ENCODE results near the gene NAXD. TPM values are rescaled to one million over a fixed set of nuclear protein-coding genes. Genes with fewer than 3 reads are reported as not detected.
"Not testable (repeated sequence)": the region's sequence is repeated elsewhere in the genome, so short reads cannot be mapped to it uniquely, and the experiment has no call there.

The NAXD gene
- total RNA-seq (2014; rRNA removed; shearing (Covaris generic)), result 12.0 and 14.0 TPM in 2 replicates

DNA sequence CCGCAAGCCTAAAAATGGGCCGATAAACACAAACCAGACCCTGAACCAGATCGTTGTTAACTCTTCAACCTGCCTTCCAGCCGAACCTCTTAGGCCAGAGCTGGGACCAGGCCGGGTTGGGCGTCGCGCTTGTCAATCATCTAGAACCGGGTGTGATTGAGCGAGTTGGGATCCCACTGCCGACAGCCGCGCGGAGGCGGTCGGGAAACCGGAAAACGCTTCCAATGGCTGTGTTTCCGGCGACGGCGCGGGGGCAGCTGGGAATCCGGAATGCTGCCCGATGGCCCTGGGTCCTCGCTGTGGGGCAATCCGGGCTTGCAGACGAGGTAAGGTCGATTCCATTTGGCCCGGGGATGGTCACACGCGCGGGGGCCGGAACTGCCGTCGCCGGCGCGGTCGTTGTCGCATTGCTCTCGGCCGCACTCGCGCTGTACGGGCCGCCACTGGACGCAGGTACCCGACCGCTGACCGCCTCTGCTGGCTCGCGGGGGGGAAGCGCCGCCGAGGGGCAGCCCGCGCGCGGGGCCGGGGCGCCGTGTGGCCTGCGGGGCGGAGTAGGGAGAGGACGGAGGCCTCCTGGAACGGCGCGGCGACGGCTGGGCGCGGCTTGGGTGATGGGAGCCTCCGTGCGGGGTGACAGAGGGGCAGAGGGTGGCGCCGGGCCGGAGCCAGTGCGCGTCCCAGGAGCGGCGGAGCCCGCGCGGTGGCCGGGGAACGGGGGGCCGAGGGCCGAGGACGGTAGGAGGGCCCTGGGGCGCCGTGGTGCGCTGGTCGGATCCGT is at the start of gene NAXD:
NAXD (plus strand) TSS at position 224 of the 781 bp plus-strand sequence; CDS start at position 281, 57 bp downstream.
- peak; percentile 95 for DNase-seq (ENCODE audit: low read depth)

DNA sequence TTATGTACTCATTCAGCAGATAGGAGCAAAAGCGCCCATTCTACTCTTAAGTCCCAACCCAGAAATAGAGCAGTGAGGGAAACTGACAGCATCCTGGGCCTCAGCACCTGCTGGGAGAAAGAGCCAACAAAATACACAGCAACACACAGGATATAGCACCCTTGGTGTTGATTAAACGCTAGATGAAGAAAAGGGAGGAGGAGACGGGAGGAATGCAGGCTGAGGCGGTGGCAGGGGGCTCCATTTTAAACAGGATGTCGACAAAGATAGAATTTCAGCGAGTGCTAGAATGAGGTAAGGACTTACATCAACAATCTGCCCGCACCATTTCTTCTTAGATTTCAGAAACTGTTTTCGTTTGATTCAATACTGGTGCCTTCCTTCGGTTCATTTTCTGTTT is 49.2 kb upstream of the NAXD start:
- DNase-seq (ENCODE audit: low read depth), result no peak

DNA sequence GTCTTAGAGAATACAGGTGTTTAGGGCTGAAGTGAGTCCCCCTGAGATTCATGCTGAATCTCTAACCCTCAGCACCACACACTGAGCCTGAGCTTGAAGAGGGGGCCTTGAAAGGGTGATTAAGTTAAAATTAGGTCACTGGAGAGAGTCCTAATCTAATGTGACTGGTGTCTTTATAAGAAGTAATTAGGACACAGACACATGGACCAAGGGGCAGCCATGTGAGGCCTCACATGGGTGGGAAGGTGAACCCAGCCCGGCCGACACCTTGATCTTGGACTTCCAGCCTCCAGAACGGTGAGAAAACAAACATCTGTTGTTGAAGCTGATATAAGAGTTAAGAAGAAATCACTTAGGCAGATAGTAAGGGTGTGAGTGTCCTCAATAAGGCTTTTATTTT is 46.7 kb upstream of the NAXD start:
- no peak for DNase-seq (ENCODE audit: low read depth)

DNA sequence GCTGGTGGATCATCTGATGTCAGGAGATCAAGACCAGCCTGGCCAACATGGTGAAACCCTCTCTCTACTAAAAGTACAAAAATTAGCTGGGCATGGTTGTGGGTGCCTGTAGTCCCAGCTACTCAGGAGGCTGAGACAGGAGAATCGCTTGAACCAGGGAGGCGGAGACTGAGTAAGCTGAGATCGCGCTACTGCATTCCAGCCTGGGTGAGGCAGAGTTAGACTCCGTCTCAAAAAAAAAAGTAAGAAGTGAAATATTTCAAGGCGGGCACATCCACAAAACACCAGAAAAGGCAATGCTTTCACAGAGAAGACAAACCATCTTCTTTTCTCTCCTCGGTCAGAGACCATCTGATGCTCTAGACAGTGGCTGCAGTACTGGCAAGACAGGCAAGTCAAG is 45.4 kb upstream of the NAXD start:
- not testable (repeated sequence) for DNase-seq (ENCODE audit: low read depth)

DNA sequence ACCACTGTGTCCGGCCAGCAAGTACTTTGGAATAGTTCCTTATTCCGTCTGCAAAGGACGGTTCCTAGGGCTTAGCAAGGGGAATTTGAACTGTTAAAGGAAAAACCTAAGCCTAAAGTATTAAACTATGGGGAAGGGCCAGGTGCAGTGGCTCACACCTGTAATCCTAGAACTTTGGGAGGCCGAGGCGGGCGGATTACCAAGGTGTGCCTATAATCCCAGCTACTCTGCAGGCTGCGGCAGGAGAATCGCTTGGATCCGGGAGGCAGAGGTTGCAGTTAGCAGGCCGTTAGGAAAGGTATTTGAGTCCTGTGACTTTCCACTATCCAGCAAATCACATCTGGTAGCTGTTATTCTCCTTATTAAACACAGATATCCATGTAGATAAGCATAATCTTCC is 44.5 kb upstream of the NAXD start:
- DNase-seq (ENCODE audit: low read depth), result no peak

DNA sequence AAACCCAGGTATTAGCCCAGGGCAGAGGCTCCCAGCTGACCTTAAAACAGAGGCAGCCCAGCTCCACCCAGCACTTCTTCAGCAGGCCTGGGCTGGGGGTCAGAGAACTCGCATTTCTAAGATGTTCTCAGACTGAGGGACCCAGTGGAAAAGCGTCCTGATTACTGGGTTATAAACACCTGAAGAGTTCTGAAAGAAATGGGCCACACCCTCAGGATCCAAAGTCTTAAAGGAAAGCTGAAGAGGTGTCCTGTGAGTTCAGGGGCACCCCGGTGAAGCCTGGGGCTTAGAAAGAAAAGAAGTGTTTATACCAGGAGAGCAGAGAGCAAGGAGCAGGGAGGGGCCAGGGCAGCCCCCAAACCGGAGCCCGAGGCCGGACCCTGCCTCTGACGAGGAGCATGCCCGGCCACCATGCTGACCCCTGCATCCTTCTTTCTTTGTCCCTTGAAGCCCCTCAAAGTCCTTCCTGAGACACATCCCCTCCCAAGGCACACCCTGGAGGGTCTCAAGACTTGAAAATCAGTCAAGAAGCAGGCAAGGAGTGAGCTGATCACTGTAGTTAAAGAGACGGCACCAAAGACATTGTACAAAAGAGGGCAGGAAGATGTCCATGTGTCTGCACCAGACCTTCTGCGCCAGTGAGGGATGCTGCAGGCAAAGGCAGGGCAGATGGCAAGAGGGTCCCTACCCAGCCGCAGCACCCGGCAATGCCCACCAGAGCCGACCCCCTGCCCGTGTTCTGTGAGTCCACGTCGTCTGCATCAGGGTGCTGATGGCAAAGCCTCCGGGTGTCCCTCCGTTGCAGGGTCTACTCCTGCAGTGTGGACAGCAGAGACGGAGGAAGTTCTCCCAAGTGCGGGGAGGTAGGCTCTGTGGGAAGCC is 43.2 kb upstream of the NAXD start:
- no peak for DNase-seq (ENCODE audit: low read depth)

DNA sequence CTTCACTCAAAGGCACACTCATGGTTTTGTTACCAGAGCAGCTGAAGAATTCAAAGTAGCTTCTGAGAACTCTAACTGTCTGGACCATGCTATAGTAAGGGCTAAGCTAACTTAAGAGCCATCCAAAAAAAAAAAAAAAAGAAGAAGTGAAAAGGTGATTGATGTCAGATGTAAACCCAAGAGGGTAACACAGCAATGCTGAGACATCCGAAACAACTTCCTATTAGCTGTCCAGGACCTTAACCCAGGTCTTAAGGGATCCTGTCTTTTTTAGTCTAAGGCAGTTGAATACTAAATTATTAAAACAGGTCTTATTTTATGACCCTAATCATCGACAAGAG is 42.6 kb upstream of the NAXD start:
- no peak for DNase-seq (ENCODE audit: low read depth)

DNA sequence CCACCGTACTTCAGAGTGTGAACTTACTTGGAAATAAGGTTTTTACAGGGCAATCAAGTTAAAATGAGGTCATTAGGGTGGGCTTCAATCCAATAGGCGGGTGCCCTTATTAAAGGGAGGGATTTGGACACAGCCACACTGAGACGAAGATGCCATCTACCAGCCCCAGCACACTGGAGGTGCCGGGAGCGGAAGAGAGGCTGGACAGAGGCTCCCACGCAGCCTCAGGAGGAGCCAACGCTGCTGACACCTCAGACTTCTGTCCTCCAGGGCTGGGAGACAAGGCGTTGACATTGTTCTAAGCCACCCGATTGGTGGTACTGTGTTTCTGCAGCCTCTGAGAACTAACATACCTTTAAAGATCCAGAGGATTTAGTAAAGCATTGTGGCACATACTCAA is 41.2 kb upstream of the NAXD start:
- DNase-seq (ENCODE audit: low read depth), result no peak

DNA sequence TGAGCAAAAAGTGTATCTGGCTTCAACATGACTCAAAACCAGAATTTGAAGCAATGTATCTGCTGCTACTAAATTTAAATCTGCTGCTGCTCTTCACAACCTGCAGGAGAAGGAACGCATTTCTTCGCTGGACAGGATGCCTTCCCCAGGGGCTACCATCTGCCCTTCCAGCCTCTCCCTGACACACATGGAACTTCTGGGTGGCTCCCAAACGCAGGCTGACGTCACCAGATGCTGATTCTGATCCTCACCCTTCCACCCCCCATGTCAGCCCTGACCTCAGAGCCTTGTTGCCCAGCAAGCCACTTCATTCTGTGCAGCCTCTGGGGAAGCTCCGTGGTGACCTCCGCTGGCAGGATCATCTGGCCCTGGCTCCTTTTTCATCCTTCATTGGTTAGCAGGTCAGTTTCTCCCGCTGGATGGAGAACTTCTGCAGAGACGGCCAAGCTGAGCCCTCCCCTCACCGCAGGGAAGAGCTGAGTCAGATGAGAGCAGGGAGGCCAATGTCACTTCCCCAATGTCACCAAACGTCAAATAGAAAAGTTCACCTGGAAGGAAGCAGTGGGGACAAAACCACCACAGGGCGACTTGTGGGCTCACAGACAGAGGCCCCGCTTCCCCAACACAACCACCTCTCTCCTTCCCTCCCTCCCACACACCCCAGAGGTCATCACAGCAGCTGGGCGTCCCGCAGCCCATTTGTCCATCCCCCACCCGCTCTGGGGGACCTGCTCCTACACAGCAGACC is 39.8 kb upstream of the NAXD start:
- peak; percentile 38 for DNase-seq (ENCODE audit: low read depth)

DNA sequence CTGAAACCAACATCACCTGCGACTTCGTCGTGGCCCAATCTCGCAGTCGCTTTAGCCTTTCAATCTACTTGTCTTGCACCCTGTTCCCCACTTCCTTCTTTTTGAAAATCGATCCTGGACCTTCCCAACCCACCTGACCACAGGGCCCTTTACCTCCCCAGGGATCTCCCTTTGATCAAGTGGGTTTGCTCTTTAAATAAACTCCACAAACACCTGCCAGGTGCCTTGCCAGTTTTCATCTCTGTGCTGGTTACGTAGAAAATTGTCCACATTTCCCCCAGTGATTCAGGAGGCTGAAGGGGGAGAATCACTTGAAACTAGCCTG is 39.3 kb upstream of the NAXD start:
- no peak for DNase-seq (ENCODE audit: low read depth)

DNA sequence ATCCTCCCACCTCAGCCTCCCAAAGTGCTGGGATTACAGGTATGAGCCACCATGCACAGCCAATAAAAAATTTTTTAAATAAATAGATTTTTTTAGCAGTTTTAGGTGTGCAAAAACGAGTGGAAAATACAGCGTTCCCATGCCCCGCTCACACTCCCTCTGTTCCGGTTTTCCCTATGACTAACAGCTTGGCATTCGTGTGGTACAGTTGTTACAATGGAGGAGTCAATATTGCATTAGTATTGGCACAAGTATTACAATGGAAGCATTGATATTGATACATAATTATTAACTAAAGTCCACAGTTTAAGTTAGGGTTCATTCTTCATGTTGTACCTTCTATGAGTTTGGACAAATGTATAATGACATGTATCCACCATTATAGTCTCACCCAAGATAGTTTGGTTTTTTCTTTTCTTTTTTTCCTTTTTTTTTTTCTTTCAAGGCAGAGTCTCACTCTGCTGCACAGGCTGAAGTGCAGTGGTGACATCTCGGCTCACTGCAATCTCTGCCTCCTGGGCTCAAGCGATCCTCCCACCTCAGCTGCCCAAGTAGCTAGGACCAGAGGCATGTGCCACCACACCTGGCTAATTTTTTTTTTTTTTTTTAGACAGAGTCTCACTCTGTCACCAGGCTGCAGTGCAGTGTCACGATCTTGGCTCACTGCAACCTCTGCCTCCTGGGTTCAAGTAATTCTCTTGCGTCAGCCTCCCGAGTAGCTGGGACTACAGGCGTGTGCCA is 38.4 kb upstream of the NAXD start:
- no peak for DNase-seq (ENCODE audit: low read depth)

DNA sequence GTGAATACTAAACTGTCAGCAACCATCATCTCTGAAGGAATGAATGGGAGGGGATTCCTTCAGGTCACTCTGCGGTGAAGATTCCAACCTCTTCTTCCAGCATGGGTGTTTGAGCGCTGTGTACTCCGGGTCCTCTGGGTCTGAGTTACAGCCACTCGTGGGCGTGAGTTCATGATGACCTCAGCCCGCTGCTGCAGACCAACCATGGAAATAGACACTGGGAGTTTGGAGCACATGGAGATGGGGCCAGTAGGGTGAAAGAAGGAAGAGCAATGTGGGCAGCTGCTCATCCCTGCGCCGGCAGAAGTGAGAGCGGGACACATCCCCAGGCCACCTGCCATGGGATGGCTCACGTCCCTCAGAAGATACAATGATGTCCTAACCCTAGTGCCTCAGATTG is 37.0 kb upstream of the NAXD start:
- no peak for DNase-seq (ENCODE audit: low read depth)

DNA sequence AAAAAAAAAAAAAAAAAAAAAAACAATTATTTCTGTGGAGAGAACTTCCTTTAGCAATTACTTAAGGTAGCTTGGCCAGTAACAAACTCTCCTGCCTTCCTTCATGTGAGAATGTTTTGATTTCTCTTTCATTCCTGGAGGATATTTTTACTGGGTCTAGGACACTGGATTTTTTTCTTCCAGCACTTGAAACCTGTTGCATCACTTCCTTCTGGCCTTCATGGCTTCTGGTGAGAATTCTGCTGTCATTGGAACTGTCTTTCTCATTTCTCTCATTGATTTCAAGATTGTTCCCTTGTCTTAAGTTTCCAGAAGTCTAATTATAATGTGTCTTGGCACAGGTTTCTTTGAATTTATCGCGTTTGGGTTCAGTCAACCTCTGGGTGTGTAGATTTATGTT is 34.5 kb upstream of the NAXD start:
- DNase-seq (ENCODE audit: low read depth), result no peak

DNA sequence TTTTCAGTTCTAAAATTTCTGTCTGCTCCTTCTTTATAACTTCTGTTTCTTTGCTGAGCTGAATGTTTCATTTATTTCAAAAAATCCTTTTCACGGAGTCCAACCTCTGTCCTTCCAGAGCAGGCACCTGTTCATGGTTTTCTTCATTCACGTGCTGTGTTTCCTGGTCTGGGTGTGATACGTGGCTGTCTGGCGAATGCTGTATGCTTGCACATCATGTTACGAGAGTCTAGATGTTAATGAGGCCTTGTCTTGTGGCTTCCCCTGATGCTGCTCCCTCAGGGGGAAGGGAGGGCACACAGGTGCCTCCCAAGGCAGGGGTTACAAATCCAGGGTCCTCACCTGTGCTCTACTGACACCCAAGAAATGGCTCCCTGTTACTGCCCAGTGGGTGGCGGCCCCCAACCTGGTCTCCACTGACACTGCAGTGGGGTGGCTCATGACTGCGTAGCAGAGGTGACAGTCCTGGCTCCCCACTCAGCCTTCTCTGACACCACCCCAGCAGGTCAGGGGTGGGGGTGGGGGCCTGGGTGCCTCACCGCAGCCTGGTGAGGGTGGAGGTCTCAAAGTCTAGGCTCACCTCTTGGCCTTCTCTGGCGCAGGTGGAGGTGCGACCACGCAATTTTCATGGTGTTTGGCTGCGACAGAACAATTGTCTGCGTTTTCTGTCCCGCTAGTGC is 33.7 kb upstream of the NAXD start:
- no peak for DNase-seq (ENCODE audit: low read depth)

DNA sequence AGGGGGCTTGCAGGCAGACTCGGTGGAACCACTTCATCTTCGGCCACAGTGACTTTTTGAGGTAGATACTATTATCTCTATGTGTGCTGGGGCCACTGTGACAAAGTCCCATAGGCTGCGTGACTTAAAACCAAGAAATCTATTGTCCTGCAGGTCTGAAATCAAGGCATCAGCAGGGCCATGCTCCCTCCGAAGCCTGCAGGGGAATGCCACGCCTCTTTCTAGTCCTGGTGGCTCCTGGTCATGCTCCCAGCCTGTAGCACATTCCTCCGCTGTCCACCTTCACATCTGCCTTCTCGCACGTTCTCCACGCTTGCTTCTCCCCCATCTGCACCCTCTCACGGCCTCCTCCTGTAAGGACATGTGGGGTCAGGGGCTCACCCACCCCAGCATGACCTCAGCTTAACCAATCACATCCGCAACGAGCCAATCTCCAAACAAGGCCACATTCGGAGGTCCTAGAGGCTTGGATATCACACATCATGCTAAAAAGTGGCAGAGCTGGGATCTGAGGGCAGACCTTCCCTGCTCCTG is 32.9 kb upstream of the NAXD start:
- DNase-seq (ENCODE audit: low read depth), result no peak

DNA sequence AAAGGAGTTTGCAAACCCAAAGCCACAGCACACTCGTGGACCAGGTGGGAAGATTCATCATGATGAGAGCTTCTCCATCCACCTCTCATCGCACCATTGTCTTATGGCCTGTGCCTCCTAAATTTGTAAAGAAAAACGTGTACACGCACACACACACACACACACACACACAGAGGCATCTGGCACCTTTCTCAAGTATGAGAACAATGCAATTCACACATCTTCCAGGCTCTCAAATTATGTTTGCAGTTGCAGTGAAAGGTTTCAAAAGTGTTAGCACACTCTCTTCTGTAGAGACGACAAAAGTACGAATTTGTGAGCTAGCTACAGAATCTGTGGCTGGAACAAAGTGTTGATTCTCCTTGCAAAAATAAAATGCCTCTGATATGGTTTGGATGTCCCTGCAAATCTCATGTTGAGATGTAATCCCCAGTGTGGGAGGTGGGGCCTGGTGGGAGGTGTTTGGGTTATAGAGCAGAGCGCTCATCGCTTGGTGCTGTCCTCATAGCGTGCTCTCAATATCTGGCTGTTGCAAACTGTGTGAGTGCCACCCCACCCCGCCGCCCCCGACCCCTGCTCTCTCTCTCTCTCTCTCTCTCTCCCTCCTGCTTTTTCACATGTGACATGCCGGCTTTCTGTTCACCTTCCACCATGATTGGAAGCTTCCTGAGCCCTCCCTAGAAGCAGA is 32.0 kb upstream of the NAXD start:
- DNase-seq (ENCODE audit: low read depth), result no peak

DNA sequence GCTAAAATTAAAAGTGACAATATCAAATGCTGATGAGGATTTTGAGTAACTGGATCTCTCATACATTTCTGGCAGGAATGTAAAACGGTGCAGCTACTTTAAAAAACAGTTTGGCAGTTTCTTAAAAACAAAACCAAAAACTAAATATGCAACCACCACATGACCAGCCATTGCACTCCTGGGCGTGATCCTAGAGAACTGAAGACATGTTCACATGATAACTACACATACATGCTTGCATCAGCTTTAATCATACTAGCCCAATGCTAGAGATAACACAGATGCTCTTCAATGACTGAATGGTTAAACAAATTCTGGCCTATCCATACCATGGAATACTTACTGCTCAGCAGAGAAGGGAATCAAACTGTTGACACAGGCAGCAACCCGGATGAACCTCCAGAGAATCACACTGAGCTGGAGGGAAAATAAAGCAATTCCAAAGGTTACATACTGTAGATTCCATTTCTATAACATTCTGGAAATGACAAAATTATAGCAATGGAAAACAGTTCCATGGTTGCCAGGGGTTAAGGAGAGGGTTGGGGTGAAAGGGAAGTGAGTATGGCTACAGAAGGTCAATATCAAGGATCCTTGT is 25.5 kb upstream of the NAXD start:
- DNase-seq (ENCODE audit: low read depth), result no peak

DNA sequence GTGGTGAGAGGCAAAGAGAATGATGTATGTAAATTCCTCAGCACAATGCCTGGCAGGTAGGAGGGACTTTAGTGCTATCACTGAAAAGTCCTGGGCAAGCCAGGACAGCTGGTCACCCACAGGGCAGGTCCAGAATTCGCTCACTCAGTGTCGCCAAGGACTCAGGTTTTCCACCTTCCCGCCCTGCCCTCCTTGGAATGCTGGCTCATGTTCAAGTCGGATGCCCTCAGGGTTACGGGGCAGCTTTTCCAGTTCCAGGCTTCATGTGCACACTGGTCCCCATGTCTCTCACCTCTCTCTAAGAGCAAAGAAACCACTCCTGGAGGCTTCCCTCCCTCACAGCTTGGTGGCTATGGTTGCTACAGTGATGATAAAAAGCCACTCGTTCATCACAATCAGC is 24.8 kb upstream of the NAXD start:
- DNase-seq (ENCODE audit: low read depth), result no peak

DNA sequence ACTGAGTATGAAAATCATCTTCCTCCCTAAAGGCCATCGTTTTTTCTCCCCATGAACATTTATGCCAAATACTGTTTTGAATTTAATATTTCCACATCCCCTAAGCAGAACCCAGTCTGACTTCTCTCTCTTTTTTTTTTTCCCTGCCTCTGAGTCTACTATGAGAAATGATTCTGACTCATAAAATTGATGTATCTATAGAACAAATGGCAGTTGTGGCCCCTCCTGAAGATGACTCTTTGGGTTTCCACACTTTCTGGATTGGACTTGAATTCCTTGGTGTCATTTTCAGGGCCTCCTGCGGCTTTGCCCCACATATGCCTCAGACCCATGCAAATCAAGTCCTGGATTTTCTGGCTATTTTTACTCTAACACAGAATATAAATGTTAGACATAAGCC is 22.7 kb upstream of the NAXD start:
- DNase-seq (ENCODE audit: low read depth), result peak; percentile 25

Measured in RPMI7951 (cell line).